SW480 (cell line): ENCODE measurements around the gene LAMB1.
"Not testable (repeated sequence)": the region's sequence is repeated elsewhere in the genome, so short reads cannot be mapped to it uniquely, and the experiment has no call there.

Experiments
- DNase-seq: peaks from one replicate; pipeline ENCODE4 v3.0.0-alpha.2; 2016; ENCODE audit warnings: low spot score

Gene LAMB1

DNA sequence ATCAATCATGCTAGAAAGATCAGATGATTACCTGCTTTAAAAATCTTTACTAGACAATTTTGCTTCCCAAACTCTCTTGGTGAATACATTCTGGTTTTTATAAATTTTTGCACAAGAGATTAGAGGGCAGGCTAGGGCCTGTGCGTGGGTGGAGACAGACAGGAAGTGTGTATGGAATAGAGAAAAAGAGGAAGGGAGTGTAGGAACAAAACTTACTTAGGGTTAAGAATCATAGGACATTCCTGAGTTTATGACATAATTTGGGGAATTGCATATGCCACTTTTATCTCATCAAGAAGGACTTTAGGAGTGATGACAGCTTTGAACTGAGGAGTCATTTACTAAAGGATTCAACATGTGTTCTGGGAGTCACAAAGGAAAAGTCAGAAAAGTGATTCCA, 31.3 kb downstream of the LAMB1 start:
- DNase-seq = no peak

DNA sequence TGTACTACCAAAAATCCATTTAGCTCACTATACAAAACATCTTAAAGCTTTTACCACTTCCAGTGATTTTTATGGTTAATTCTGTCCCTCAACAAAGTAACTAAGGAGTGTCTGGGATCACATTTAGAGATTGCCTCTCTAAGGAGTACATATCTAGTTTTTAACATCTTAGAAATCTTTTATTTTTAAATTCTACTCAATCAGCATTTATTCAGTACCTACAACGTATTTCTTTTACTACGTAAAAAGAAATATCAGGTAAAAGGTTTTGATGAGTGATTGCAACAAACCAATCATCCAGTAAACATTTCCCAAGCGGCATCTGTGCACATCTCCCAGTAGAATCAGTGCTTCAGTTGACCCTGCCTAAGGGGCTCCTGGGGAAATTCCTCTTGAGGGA, 31.9 kb downstream of the LAMB1 start:
- DNase-seq = no peak

GRCh38 chr7:107969856-107970255, 33.1 kb downstream of the LAMB1 start:
- no peak for DNase-seq

DNA sequence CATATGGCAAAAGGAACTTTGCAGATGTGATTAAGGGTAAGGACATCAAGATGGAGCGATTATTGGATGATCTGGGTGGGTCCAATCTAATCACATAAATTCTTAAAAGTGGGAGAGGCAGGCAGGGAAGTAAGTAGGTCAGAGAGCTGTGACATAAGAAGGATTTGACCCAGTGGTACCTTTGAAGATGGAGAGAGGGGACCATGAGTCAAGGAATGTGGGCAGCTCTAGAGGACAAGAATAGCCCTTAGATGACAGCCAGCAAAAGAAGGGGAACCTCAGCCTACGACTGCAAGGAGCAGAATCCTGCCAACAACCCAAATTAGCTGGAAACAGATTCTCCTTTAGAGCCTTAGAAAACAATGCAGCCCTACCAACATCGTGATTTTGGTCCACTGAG, 34.5 kb downstream of the LAMB1 start:
- DNase-seq = no peak

GRCh38 chr7:107967420-107967819, 35.5 kb downstream of the LAMB1 start:
- DNase-seq = no peak

DNA sequence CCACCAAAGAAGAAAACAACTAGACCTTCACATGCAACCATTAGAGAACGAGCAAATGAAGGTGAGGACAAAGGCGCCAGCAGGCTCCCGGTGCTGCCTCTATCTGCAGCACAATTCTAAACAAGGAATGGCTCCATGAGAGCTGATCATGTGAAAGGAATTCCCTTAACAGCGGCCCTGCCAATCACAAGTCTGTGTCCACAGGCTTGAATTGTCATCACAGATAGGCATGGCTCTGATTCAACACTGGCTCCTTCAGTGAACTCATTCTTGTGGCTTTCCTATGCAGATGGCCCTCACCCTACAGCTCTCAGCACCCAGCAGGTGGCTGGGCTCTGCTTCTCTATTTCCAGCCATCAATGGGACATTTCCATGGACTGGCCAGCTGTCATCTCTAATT, 36.2 kb downstream of the LAMB1 start:
- DNase-seq = peak; percentile 51

- DNase-seq = no peak
These were observed 38.5 kb downstream of the LAMB1 start for GRCh38 chr7:107964510-107964909.

DNA sequence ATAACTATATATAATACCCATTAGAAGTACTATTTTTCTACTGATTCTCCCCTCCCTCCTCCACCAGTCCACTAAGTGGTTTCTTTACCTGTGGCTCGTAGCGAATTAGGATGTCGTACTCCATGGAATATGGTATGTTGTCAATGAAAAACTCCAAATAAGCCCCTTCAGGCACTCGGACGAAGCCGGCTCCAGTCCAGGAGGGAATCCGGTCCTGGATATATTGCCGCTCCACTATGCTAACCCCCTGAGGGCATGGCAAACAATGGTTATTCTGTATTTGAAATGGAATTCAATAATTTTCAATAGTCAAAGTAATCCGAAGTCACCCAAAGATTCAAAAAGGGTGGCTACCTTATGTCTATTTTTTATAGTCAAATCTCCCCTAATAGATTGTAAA, 40.1 kb downstream of the LAMB1 start:
- no peak for DNase-seq

- DNase-seq = no peak
These were observed 41.6 kb downstream of the LAMB1 start for GRCh38 chr7:107961405-107961804.

GRCh38 chr7:107960272-107960671, 42.7 kb downstream of the LAMB1 start:
- DNase-seq = no peak

- DNase-seq = no peak
These were observed 43.4 kb downstream of the LAMB1 start for GRCh38 chr7:107959527-107959898.

DNA sequence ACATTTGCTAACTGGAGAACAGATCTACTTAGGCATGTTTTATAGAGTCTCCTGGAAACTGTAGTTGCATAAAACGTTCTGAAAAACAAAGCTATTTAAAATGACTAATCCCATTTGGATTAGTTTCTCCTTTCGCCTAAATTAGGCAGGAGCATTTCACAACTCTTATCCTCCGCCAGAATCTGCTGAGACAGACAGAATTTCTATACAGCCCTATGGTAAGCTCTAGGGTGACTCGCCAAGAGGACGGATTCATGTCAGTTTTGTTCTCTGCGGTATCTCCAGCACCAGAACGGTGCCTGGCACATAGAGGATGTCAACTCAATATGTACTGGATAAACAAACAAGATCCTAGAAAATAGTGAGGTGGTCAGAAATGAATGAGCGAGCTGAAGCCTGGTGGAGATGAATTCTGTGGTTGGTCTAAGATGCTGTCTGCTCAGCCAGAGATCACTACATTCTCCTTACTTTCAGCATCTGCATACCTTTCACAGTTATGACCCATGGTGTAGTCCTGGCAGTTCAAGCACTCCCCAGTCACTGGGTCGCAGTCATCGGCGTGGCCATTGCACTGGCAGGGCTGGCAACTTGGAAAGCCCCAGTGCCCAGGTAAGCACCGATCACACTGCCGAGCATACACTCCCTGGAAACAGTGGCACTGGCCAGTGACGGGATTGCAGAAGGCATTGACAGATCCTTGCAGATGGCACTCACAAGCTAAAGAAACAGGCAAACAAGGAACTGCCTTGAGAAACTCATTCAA, 44.0 kb downstream of the LAMB1 start:
- no peak for DNase-seq

DNA sequence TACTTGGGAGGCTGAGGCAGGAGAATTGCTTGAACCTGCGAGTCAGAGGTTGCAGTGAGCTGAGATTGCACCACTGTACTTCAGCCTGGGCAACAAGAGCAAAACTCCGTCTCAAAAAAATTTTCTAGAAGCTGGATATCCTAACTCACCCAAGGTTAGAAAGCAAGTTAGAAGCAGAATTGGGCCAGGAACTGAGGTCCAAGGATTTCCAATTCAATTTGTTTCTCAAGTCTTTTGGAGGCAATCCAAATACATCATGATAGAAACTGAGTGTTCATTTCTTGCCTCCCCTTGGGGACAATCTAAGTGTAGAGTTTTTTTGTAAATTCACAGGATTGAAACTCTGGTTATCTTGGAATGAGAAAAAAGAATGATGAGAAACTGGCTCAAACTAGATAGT, 45.5 kb downstream of the LAMB1 start:
- DNase-seq = no peak

DNA sequence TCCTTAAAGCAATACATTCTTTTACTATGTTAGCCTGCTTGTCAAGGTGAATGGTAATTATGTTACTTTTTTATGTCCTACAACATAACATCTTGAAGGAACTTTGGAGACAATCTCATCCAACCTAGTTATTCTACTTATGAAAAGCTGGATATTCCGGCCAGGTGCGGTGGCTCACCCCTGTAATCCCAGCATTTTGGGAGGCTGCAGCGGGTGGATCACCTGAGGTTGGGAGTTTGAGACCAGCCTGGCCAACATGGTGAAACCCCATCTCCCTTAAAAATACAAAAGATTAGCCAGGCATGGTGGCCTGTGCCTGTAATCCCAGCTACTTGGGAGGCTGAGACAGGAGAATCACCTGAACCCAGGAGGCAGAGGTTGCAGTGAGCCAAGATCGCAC, 46.0 kb downstream of the LAMB1 start:
- DNase-seq = not testable (repeated sequence)

- DNase-seq = no peak
These were observed 47.6 kb downstream of the LAMB1 start for GRCh38 chr7:107955394-107955793.

- DNase-seq = no peak
These were observed 49.0 kb downstream of the LAMB1 start for GRCh38 chr7:107953924-107954303.

DNA sequence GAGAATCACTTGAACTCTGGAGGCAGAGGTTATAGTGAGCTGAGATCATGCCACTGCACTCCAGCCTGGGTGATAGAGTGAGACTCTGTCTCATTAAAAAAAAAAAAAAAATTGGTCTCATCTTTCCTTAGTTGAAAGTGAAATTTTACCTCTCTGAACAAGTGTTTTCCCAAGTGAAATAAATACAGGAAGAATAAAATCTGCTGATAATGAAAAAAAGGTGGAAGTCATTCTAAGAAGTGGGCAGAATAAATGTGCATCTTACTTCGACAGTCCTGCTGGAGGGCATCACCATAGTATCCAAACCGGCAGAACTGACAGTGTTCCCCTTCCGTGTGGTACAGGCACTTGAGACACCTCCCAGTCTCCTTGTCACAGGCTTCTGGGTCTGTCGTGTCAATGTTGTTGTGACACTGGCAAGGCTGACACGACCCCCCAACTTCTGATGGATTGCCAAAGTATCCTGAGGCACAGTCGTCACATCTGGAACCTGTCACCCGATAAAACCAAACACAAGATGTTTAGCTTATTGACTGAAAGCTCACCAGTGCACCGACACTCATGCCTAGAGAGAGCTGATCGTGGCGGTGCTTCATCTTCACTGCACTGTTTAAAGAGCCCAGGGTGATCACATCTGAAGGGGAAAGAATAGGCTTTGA, 49.6 kb downstream of the LAMB1 start:
- DNase-seq = no peak

DNA sequence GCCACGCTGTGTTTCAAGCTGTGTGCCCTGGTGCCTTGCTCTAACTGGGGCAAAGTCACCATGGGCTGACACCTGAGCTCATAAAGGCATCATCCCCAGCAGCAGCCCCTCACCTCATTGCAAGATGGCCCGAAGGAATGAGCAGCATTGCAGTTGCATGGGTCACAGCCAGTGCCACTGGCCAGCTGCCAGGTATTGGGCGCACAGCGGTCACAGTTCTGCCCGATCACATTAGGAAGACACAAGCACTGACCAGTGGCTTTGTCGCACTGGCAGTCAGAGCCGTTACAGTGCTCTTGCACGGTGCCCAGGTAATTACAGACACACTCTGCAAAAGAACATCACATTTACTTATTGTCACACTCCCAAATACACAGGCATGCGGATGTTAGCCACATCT, 51.1 kb downstream of the LAMB1 start:
- DNase-seq = no peak

DNA sequence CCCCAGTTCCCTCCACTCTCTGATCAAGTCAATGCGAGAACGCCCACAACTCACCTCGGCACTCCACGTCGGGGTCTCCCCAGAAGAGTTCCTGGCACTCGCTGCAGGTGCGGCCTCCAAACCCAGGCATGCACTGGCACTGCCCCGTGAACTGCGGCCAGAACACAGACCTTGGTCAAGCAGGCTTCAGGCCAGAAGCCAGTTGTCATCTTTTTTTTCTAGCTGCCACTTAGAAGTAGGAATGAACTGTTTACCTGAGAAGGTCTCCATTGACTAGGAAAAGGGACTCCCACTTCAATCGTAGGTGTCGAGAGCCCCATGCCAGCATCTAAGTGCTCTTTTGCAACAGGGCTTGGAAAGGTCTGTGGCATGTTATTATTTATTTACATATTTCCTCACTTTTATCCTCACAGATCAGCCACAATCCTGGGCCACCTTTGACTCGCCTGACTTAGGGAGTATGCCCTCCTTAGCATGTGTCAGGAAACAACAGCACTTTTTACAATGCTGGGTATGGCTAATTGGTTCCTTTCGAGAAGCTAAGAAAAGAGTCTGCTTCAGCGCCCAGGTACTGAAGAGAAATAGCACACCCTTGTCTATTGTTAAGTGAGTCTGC, 51.7 kb downstream of the LAMB1 start:
- DNase-seq = no peak

DNA sequence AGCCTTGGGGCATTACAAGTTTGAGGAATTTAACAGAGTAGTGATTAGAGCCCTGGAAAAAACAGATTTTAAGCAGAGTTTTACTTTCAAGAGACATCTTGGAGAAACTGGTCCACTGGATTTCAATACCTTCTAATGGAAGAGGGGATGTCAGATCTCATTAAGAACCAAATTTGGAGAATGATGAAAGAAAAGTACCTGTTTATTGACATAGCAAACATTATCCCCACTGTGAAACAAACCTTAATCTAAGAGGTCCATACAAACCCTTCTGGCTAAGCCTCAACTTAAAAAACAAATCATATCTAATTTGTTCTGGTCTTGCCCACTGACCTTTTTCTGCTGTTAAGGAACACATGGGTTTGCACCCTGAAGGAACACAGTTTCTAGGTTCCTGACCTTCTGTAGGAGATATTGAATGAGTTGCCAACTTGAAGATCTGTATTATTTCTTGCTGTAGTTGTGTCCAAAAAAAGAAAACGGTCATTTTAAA, 53.5 kb downstream of the LAMB1 start:
- DNase-seq = no peak

DNA sequence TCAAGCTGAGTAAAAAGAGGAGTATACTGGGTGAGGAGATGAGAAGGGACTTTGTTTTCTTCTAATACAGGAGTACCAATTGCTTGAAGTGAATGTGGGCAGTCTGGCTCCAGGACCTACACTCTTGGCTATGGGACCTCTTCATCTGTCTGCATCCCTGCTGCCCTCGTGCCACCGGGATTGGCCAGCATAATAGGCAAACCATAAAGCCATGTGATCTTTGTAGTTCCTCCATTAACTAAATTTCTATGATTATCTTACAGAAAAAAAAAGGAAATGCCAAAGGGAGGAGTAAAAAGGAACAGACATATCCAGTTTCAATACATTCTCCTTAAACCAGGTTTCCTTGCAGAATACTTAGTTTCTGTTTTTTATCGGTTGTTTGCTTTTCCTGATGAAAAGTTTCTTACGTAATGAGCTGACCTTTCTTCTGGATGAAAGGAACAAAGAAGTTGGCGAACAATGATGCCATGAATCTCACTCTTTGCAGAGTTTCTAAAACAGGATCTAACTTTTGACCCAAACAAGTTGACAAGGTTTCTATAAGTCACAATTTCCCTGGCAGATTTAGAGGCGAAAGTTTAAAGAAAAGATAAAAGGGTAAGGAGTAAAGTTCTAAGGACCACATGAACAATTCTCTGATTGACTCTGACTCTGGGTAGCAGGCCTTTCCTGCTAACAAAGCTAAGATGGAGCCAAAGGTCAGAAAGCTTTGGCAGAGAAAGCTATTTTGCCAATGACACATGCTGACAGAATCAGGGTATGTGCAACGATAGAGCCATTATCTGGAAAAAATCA, 54.1 kb downstream of the LAMB1 start:
- no peak for DNase-seq

- DNase-seq = no peak
These were observed 56.1 kb downstream of the LAMB1 start for GRCh38 chr7:107946881-107947280.

DNA sequence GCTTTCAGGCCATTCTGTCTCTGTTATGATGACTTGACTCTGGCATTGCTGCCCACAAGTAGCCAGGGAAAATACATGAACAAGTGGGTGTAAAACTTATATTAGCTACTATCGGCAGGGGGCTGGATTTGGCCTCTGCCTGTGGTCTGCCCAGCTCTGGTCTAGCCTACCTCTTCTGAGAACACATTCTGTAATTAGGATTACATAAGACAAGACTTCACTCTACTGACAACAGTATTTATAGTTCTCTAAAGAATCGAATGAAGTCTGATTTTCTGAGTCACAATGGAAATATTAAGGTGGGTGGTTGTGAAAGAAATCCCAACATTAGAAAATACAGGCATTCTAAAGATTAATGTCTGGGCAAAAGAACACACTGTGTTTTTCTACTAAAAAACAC, 56.5 kb downstream of the LAMB1 start:
- DNase-seq = no peak
